Uterus (tissue), 2 donors: ENCODE results near the gene FAM43B.

ENCODE experiments used
- CTCF ChIP-seq, 4 experiments: fragments of 200-600 bp in 2 of 4; fragments of 450-650 bp in 2 of 4; sonication (generic) in 2 of 4; IDR thresholded peaks; one replicate each; pipeline ENCODE4 v1.5.1; 2016 to 2019; ENCODE audit warnings: antibody characterized with exemption in 4 of 4, mild to moderate bottlenecking in 2 of 4, moderate library complexity in 1 of 4
- POLR2A ChIP-seq, 2 donors: fragments of 450-650 bp; IDR thresholded peaks; one replicate each; pipeline ENCODE4 v1.6.1; 2016; ENCODE audit warnings: antibody characterized with exemption in 2 of 2, mild to moderate bottlenecking in 1 of 2, moderate library complexity in 1 of 2

GRCh38 chr1:20528221-20528620 is 24.2 kb upstream of the FAM43B start:
- TF ChIP-seq CTCF (IDR thresholded peaks at IDR 0.05) (no peak), POLR2A (IDR thresholded peaks at IDR 0.05) (no peak)
